Activated T-helper 1 cell treated with anti-CD3 and anti-CD28 coated beads, Interleukin-12 subunit alpha, Interleukin-12 subunit beta, Interleukin-2, Interleukin-4 antibody, amounts not matched to agents 30 ng/mL and 10 ng/mL and 1 ng/mL, durations not matched to agents 14 hours and 24 hours and 36 hours (primary cell): Measurements from ENCODE around the gene TFCP2L1. TPM values are rescaled to one million over a fixed set of nuclear protein-coding genes. Genes with fewer than 3 reads are reported as not detected.

ENCODE experiments used
- DNase-seq: peaks from one replicate; pipeline ENCODE4 v3.0.0; 2021; ENCODE audit warnings: low spot score
- H3K27ac Mint-ChIP-seq: one replicate; pipeline ENCODE4 v1.8.0; 2021; ENCODE audit warnings: mild to moderate bottlenecking, mixed read lengths
- H3K27me3 Mint-ChIP-seq: one replicate; pipeline ENCODE4 v1.8.0; 2022; ENCODE audit warnings: mild to moderate bottlenecking, moderate library complexity, mixed read lengths; ENCODE audit not compliant: insufficient read depth
- H3K36me3 Mint-ChIP-seq: one replicate; pipeline ENCODE4 v1.8.0; 2021; ENCODE audit warnings: low read depth, mixed read lengths
- H3K4me1 Mint-ChIP-seq: one replicate; pipeline ENCODE4 v1.8.0; 2021; ENCODE audit warnings: low read depth, mixed read lengths
- H3K4me3 Mint-ChIP-seq: one replicate; pipeline ENCODE4 v1.8.0; 2021; ENCODE audit warnings: mild to moderate bottlenecking, moderate library complexity, mixed read lengths
- H3K9me3 Mint-ChIP-seq: one replicate; pipeline ENCODE4 v1.8.0; 2021; ENCODE audit warnings: mixed read lengths
- intact Hi-C: fragments of 100-400 bp; cut with micrococcal nuclease; formaldehyde crosslinking; loops from one replicate; pipeline ENCODE4 v1.15.1; 2024
- total RNA-seq: library from RNA; stranded (reverse); gene quantifications from 2 replicates; pipeline ENCODE4 v1.2.3, GENCODE V29; 2022

The TFCP2L1 gene
- total RNA-seq, 1 donor from 2014 or later = not detected

DNA sequence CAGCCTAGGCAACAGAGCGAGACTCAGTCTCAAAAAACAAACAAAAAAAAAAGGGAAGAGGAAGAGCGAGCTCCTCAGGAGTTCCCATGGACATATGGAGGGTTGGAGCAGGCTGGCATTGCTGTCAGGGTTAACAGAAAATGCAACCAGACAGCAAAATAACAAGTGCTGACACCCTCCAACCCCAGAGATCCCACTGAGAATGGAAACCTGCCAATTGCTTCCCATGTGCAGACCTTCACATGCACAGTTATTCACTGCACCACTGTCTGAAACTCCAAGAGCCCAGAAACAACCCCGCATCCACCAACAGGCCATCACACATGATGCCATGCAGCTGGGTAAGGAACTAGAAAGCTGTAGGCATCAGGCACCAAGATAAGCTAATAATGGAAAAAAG lies 43.5 kb downstream of the TFCP2L1 start:
- Mint-ChIP-seq H3K36me3 (no peaks in the 10 kb centered on the region), H3K4me3 (no peak overlapping the region), H3K27me3 (peaks cover 3% of the 10 kb centered on the region), H3K9me3 (no peaks in the 10 kb centered on the region), H3K4me1 (no peaks in the 10 kb centered on the region), H3K27ac (no peak overlapping the region)
- intact Hi-C loops = no loop called here
- DNase-seq = no peak

DNA sequence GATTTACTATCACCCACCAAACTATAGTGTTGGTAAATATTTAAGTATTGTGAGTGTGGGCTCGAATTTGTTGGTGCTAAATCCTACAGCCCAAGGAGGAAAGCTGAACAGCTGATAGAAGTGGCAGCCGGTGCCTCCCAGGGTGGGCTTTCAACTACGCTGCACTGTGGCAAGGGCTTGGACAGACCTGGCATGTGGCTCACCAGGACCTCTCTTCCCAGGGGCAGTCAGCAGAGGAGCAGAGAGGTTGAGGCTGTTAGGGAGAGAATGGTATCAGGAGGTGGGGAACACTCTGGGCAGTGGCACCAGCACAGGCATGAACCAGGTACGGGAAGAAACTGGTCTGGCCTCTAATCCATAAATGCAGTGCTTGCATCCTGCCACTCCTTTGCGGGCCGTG lies 44.6 kb downstream of the TFCP2L1 start:
- Mint-ChIP-seq H3K27me3 (peaks cover 3% of the 10 kb centered on the region), H3K9me3 (no peaks in the 10 kb centered on the region), H3K27ac (no peak overlapping the region), H3K4me1 (no peaks in the 10 kb centered on the region), H3K36me3 (no peaks in the 10 kb centered on the region), H3K4me3 (no peak overlapping the region)
- intact Hi-C loops = no loop called here
- DNase-seq = no peak

DNA sequence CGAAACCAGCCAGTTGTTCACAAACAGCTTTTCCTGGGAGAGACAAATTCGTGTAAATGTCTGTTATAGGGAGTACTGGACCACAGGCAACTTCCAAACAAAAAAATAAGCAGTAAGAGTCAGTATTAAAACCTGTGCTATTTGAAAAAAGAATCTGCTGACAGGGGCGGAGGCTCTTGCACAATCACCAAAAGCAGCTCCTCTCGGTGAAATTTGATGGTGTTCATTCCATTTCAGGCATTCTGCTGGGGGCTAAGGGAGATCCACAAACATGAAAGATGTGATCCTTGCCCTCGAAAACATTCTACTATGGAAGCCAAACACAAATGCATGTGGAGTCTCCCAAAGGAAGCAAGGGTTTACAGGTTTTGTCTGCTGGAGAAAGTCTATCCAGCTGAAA lies 45.0 kb downstream of the TFCP2L1 start:
- intact Hi-C loops = no loop called here
- Mint-ChIP-seq H3K27me3 (peaks cover 3% of the 10 kb centered on the region), H3K27ac (no peak overlapping the region), H3K4me3 (no peak overlapping the region), H3K9me3 (no peaks in the 10 kb centered on the region), H3K4me1 (no peaks in the 10 kb centered on the region), H3K36me3 (no peaks in the 10 kb centered on the region)
- no peak for DNase-seq

DNA sequence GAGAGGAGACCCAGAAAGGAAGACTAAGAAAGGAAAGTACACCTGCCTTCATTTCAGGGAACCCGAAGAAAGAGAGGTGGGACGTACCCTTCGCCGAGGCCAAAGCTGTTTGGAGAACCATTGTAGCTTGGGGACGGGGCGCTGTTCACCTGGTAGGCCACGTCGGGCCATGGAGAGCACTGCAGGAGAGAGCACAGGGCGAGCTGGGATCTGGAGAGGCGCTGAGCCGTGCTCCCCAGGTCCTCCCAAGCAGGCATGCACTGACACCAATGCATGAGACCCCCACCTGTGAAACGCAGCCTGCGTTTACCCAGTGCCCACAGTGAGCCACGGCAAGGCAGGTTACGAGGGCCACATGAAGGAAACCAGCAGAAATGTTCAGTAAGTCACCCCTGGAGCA lies 45.5 kb downstream of the TFCP2L1 start:
- Mint-ChIP-seq H3K4me1 (no peaks in the 10 kb centered on the region), H3K27me3 (peaks cover 2% of the 10 kb centered on the region), H3K9me3 (no peaks in the 10 kb centered on the region), H3K4me3 (no peak overlapping the region), H3K36me3 (no peaks in the 10 kb centered on the region), H3K27ac (no peak overlapping the region)
- intact Hi-C loops = no loop called here
- no peak for DNase-seq

DNA sequence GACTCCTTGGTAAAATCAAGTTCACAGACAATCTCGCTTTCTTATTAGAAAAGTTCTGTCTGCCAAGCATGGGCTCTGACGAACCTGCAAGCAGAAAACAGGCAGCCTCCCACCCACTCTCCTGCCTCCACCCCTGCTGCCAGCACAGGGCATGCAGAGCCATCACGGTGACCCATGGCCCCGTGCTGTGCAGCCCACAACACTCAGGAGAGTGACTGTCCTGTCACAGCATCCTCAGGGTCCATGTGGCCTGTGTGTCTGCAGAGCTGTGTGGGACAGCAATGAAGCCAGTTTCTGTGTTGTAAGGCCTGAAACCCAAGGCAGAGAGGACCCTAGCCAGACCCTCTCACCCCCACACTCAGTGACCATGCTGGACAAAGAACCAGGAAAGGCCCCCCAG lies 46.2 kb downstream of the TFCP2L1 start:
- intact Hi-C loops = no loop called here

DNA sequence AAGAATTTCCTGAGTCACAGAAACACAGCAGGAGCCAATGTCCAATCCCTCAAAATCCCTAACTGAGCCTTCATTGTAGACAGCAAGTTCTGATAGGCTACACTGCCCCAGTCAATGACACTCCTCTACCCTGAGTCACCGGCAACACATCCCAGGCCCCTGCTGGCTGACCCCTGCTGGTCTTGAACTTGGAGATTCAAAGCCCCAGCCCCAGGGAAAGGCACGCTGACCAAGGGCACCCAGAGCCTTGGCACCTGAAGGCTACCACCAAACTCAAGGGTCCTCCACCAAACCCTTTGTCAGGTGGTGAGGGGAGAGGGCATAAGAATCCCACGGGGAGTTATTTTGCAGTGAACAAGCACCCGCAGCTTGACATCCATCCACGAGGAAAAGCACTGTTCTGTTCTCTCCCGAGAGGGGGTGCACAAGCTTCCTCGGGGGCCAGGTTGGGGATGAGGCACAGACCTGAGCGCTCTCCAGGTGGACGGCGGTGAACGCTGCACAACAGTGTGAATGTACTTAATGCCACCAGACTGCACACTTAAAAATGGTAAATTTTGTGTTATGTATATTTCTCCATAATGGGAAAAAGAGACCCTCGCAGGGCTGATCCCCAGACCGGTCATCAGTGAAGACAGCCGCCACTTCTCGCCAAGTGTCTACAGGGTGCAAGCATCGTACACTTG lies 46.9 kb downstream of the TFCP2L1 start:
- Mint-ChIP-seq H3K27me3 (no peaks in the 10 kb centered on the region), H3K9me3 (no peaks in the 10 kb centered on the region), H3K36me3 (no peaks in the 10 kb centered on the region), H3K27ac (no peak overlapping the region), H3K4me3 (no peak overlapping the region), H3K4me1 (no peaks in the 10 kb centered on the region)
- DNase-seq = no peak
- intact Hi-C loops = no loop called here

More for the DNA sequence above, 46.2 kb downstream of the TFCP2L1 start:
- H3K9me3 Mint-ChIP-seq = no peaks in the 10 kb centered on the region
- no peaks in the 10 kb centered on the region for H3K4me1 Mint-ChIP-seq
- no peak overlapping the region for H3K4me3 Mint-ChIP-seq
- DNase-seq = no peak
- H3K27ac Mint-ChIP-seq = no peak overlapping the region
- H3K27me3 Mint-ChIP-seq = peaks cover 1% of the 10 kb centered on the region
- no peaks in the 10 kb centered on the region for H3K36me3 Mint-ChIP-seq

DNA sequence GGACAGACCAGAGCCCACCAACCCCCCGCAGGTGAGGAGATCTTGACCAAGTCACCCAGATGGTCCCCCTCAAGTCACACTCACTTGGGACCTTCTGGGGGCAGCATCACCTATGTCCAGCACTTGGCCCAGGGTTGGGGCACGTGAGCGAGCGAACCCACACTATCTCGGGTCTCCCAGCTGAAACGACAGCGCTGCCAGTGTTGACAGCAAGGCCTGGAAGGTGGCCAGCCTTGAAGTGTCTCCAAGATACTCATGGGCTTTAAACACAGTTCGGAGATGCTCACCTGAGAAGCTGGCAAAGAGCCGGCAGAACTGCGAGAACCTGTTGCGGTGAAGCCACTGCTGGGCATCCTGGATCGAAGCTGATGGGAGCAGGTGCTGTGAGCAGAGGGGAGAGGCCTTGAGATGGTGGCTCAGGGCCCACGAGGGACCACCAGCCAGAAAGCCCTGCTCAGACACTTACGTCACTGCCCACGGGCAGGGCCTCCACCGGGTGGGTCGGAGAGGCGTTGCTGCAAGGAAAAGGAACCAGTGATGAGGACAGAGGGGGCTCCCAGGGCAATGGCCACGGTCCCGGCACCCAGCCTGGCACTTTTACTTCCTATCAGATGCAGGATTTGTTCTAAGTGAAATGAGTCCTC lies 47.5 kb downstream of the TFCP2L1 start:
- DNase-seq = no peak
- H3K36me3 Mint-ChIP-seq = no peaks in the 10 kb centered on the region
- H3K4me3 Mint-ChIP-seq = no peak overlapping the region
- no peaks in the 10 kb centered on the region for H3K4me1 Mint-ChIP-seq
- H3K27me3 Mint-ChIP-seq = no peaks in the 10 kb centered on the region
- intact Hi-C loops = no loop called here
- no peaks in the 10 kb centered on the region for H3K9me3 Mint-ChIP-seq
- H3K27ac Mint-ChIP-seq = no peak overlapping the region

DNA sequence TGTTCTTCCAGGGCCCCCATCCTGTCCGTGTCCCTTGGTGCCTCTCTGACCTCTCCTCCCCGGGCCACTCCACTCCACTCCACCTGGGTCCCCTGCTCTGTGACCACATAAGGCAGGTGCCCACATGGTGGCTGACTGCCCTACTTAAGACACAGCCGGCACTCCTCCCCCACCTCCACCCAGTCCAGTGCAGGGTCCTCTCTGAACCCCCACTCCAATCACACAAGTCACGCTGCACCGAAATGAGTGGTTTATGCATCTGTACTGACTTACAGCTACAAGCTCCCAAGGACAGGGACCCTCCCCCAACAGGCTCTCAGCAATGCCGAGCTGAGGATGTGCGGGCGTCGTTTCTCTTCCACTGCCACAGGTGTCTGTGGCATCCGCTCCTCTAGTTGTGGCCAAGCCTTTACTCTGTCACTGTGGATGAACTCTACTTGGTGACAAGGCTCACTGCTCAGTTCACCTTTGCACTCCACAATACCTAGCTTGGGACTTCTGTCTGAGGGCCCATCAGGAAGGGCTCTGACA lies 48.3 kb downstream of the TFCP2L1 start:
- Mint-ChIP-seq H3K36me3 (no peaks in the 10 kb centered on the region), H3K4me1 (no peaks in the 10 kb centered on the region), H3K4me3 (no peak overlapping the region), H3K27ac (no peak overlapping the region), H3K9me3 (no peaks in the 10 kb centered on the region), H3K27me3 (no peaks in the 10 kb centered on the region)
- no peak for DNase-seq
- intact Hi-C loops = no loop called here

DNA sequence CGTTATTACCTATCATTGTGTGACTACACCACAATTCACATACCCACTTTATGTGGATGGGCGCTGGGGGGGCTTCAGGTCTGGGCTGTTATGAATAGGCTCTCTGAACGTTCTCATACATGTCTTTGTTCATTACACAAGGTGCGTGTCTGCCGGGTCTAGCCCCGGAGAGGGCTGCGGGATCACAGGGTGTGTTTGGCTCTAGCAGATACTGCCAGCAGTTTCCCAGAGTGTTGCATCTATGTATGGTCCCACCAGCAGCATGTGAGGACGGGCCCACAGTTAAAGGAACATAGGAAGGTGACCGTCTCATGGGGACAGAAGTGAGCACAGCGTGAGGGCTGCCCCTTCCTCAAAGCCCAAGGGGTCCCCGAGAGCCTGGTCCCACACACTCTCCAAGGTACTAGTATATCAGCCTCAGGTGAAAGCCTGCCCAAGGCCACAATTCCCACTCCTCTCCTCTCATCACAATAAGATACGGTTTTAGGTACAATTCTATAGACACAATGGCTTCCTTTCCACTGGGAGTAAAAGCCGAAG lies 48.8 kb downstream of the TFCP2L1 start:
- Mint-ChIP-seq H3K9me3 (no peaks in the 10 kb centered on the region), H3K4me3 (no peak overlapping the region), H3K27ac (no peak overlapping the region), H3K4me1 (no peaks in the 10 kb centered on the region), H3K36me3 (no peaks in the 10 kb centered on the region), H3K27me3 (no peaks in the 10 kb centered on the region)
- DNase-seq = no peak
- intact Hi-C loops = no loop called here

DNA sequence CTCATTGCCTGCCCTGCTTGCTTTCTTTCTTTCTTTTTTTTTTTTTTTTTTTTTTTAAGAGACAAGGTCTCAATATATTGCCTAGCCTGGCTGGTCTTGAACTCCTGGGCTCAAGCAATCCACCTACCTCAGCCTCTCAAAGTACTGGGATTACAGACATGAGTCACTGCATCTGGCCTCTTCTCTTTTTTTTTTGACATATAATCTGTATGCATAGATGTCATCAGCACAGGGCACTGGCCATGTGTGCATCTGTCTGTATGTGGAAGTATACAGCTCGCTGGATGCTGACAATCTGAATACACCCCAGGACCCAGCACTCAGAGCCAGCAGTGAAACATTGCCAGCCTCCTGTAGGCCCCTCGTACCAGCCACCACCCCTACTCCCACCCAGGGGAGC lies 49.5 kb downstream of the TFCP2L1 start:
- Mint-ChIP-seq H3K36me3 (no peaks in the 10 kb centered on the region), H3K4me1 (no peaks in the 10 kb centered on the region), H3K9me3 (no peaks in the 10 kb centered on the region), H3K4me3 (no peak overlapping the region), H3K27me3 (no peaks in the 10 kb centered on the region), H3K27ac (no peak overlapping the region)
- no peak for DNase-seq
- intact Hi-C loops = no loop called here

DNA sequence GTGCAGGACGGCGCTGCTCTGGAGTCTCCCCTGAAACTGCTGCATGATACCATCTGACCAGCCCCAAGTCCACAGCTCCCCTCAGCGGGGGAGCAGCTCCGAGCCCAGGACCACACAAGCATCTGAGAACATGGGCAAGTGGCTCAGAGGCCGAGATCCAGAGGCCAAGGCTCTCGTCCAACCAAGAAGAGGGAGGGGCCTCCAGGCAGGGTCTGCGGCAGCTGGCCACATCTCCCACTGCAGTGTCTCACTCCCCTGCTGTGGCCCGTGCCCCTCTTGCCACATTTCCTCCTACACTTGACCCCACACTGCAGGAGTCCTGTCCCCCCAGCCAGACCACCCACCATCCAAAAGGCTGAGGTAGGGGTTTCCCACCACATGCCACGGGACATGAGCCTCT lies 50.2 kb downstream of the TFCP2L1 start:
- H3K9me3 Mint-ChIP-seq = no peaks in the 10 kb centered on the region
- no peaks in the 10 kb centered on the region for H3K27me3 Mint-ChIP-seq
- no peaks in the 10 kb centered on the region for H3K4me1 Mint-ChIP-seq
- no peak overlapping the region for H3K4me3 Mint-ChIP-seq
- intact Hi-C loops = no loop called here
- DNase-seq = no peak
- H3K36me3 Mint-ChIP-seq = no peaks in the 10 kb centered on the region
- no peak overlapping the region for H3K27ac Mint-ChIP-seq

DNA sequence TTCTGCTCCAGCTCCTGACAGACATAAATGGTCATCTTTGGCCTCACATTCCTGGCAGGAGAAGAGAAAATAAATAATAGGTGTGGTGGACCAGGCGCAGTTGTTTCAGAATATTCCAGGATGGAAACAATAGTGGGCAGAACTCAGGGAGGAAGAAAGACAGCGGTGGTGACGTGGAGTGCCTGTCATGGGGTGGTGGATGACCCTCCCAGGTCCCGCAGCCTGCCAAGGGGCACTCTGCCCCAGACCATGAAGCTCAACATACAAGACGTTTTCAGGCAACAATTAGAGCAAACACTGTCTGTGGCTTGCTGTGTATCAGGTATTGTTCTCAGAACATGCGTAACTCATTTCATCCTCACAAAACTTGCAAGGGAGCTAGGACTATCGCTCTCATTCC lies 50.9 kb downstream of the TFCP2L1 start:
- H3K27ac Mint-ChIP-seq = no peak overlapping the region

DNA sequence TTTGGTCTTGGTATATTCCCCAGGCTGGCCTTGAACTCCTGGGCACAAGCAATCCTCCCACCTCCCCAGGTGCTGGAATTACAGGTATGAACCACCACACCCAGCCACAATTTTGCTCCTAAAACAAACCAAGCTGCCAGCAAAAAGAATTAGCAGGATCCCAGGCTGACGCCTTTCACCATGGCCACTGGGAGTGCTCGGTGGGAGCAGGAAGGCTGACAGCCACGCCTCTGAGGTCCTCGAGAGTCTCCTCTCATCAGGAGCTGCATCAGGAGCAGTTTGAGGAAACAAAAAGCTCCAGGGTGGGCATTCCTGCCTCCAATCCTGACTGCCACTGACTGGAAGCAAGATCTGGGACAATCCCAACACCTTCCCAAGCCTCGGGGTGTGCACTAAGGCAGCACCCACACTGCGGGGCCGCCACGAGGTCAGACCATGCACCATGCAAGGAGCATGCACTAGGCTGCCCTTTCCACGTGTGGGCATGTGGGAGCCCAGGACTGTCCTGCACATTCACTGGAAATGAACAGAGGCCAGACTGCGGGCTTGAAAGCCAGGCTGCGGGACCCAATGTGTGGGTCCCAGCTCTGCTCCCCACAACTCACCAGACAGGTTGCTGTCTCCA lies 51.4 kb downstream of the TFCP2L1 start:
- H3K27ac Mint-ChIP-seq = no peak overlapping the region
- H3K4me3 Mint-ChIP-seq = no peak overlapping the region
- H3K4me1 Mint-ChIP-seq = no peaks in the 10 kb centered on the region
- no peak for DNase-seq
- intact Hi-C loops = no loop called here
- H3K27me3 Mint-ChIP-seq = no peaks in the 10 kb centered on the region
- H3K9me3 Mint-ChIP-seq = no peaks in the 10 kb centered on the region
- H3K36me3 Mint-ChIP-seq = no peaks in the 10 kb centered on the region

More for the DNA sequence above, 50.9 kb downstream of the TFCP2L1 start:
- intact Hi-C loops = no loop called here
- H3K4me1 Mint-ChIP-seq = no peaks in the 10 kb centered on the region
- H3K36me3 Mint-ChIP-seq = no peaks in the 10 kb centered on the region
- H3K27me3 Mint-ChIP-seq = no peaks in the 10 kb centered on the region
- no peak overlapping the region for H3K4me3 Mint-ChIP-seq
- no peak for DNase-seq
- no peaks in the 10 kb centered on the region for H3K9me3 Mint-ChIP-seq
